GM19455 (cell line): Measurements from ENCODE around the gene RGS9.
A peak's percentile ranks its signal among the peaks of the same experiment; 100 is the strongest.
"Not testable (repeated sequence)": the region's sequence is repeated elsewhere in the genome, so short reads cannot be mapped to it uniquely, and the experiment has no call there.

Experiments used
- ATAC-seq: cut with Tn5 transposase; IDR thresholded peaks from one replicate; pipeline ENCODE4 v1.9.1; 2021; ENCODE audit not compliant: unreplicated experiment

RGS9 gene

GRCh38 chr17:65109990-65110680, 27.0 kb upstream of the RGS9 start:
- ATAC-seq, result no peak

- ATAC-seq, result no peak
Observed at GRCh38 chr17:65115839-65116238, 21.3 kb upstream of the RGS9 start.

GRCh38 chr17:65116515-65116914, 20.7 kb upstream of the RGS9 start:
- not testable (repeated sequence) for ATAC-seq

- ATAC-seq, result no peak
Observed at GRCh38 chr17:65117384-65118035, 19.7 kb upstream of the RGS9 start.

GRCh38 chr17:65121368-65121767, 15.8 kb upstream of the RGS9 start:
- no peak for ATAC-seq

GRCh38 chr17:65121916-65122806, 15.0 kb upstream of the RGS9 start:
- ATAC-seq, result no peak

- peak; percentile 79 for ATAC-seq
Observed at GRCh38 chr17:65122836-65123756, 14.1 kb upstream of the RGS9 start.

- peak; percentile 19 for ATAC-seq
Observed at GRCh38 chr17:65123757-65124675, 13.2 kb upstream of the RGS9 start.

- ATAC-seq, result no peak
Observed at GRCh38 chr17:65130832-65131231, 6.3 kb upstream of the RGS9 start.

GRCh38 chr17:65131240-65131639, 5.9 kb upstream of the RGS9 start:
- ATAC-seq, result no peak

GRCh38 chr17:65131946-65132345, 5.2 kb upstream of the RGS9 start:
- no peak for ATAC-seq

- ATAC-seq, result no peak
Observed at GRCh38 chr17:65134035-65134434, 3.1 kb upstream of the RGS9 start.

GRCh38 chr17:65139101-65139764, 2.1 kb downstream of the RGS9 start:
- ATAC-seq, result no peak

- ATAC-seq, result no peak
Observed at GRCh38 chr17:65142247-65142646, 5.1 kb downstream of the RGS9 start.

GRCh38 chr17:65143889-65144604, 6.9 kb downstream of the RGS9 start:
- no peak for ATAC-seq

GRCh38 chr17:65145743-65146142, 8.6 kb downstream of the RGS9 start:
- no peak for ATAC-seq

- ATAC-seq, result no peak
Observed at GRCh38 chr17:65147955-65148354, 10.8 kb downstream of the RGS9 start.

- ATAC-seq, result peak; percentile 85
Observed at GRCh38 chr17:65154770-65155589, 17.8 kb downstream of the RGS9 start.
